SU-DHL-6 (cell line): ENCODE results near the gene C14orf93.

ENCODE experiments used
- CTCF ChIP-seq: fragments of 200-600 bp; sonication (generic); IDR thresholded peaks from one replicate; pipeline ENCODE4 v1.5.1; 2017; ENCODE audit warnings: antibody characterized with exemption, mild to moderate bottlenecking, low read length, moderate library complexity; ENCODE audit not compliant: insufficient read depth, poor library complexity, severe bottlenecking
- EZH2phosphoT487 ChIP-seq: fragments of 200-600 bp; sonication (generic), shearing (Covaris generic); conservative IDR thresholded peaks from 2 replicates; pipeline ENCODE4 v1.6.1; 2018; ENCODE audit warnings: mild to moderate bottlenecking, antibody characterized with exemption, low read length, moderate library complexity, mixed read lengths

- TF ChIP-seq CTCF, result no peak
- no peak for TF ChIP-seq EZH2phosphoT487
Observed at GRCh38 chr14:22945642-22946041, 64.3 kb downstream of the C14orf93 start.
